ENCODE data around the gene KCNIP2. TPM values are rescaled to one million over a fixed set of nuclear protein-coding genes. Genes with fewer than 3 reads are reported as not detected.

The KCNIP2 gene
- total RNA-seq, 2 experiments from 2014 or later, result 3.5 to 4.5 TPM

DNA sequence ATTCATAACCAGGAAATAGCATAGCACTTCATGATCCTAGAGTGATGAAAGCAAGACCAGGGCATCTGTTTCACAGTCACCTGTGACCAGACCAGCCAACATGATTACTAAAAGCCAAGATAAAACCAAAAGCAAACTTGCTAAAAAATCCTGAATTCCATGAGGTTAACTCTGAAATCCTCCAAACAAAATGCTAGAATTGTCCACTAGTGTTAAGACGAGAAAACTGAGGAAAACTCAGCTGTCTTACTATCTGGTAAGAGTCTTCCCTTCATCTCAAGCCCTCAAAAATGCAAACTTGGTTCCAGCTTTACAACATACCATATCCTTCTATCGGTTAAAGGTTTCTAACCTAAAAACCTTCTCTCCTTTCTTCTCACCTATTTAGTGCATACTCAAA, 59.0 kb downstream of the KCNIP2 start:
- no peaks in the 10 kb centered on the region for H3K27me3 Mint-ChIP-seq
- peaks cover 44% of the 10 kb centered on the region for H3K36me3 Mint-ChIP-seq (ENCODE audit: low read depth)
- POLR2A ChIA-PET, result no interaction called here
- CTCF ChIA-PET, result interaction anchor here (1.1 to 2.8 kb wide), 5 partner anchors 11 to 570 kb away, joined by 3 to 12 read pairs (median 4); partner anchors contain the start of gene FGF8
- H3K9me3 Mint-ChIP-seq, result no peaks in the 10 kb centered on the region
- peak overlapping the region; percentile 97 for H3K27ac Mint-ChIP-seq
- peaks cover 50% of the 10 kb centered on the region for H3K4me1 Mint-ChIP-seq
- no peak for DNase-seq
- H3K4me3 Mint-ChIP-seq, result peak overlapping the region; percentile 100

DNA sequence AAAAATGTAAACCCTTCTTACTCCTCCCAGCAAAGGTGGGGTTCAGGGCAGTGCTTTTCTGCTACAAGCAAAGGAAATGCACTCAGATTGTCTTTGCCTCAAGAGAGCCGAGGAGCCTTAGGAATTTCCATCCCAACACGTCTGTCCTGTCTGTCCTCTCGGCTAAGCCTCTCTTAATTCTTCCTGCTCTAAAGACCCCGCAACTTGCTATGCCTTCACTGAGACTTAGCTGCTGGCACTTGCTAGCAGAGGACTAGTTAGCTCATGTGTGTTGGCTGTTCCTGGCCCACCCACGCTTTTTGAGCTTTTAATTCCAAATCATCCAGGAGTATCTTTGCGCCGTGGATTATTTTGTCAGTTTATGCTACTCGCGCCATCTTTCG, 59.9 kb downstream of the KCNIP2 start:
- Mint-ChIP-seq H3K36me3 (ENCODE audit: low read depth) (peaks cover 38% of the 10 kb centered on the region), H3K4me1 (peaks cover 57% of the 10 kb centered on the region), H3K27ac (peak overlapping the region; percentile 97), H3K27me3 (peaks cover 7% of the 10 kb centered on the region), H3K9me3 (no peaks in the 10 kb centered on the region), H3K4me3 (peak overlapping the region; percentile 100)
- ChIA-PET POLR2A (interaction anchor here (0.6 kb wide), 1 partner anchor 406 kb away, joined by 5 read pairs; no protein-coding TSS in a partner anchor), CTCF (interaction anchor here (0.8 to 4.7 kb wide), 9 partner anchors 10 to 569 kb away, joined by 3 to 30 read pairs (median 3); partner anchors contain the start of gene FGF8)
- DNase-seq, result no peak

DNA sequence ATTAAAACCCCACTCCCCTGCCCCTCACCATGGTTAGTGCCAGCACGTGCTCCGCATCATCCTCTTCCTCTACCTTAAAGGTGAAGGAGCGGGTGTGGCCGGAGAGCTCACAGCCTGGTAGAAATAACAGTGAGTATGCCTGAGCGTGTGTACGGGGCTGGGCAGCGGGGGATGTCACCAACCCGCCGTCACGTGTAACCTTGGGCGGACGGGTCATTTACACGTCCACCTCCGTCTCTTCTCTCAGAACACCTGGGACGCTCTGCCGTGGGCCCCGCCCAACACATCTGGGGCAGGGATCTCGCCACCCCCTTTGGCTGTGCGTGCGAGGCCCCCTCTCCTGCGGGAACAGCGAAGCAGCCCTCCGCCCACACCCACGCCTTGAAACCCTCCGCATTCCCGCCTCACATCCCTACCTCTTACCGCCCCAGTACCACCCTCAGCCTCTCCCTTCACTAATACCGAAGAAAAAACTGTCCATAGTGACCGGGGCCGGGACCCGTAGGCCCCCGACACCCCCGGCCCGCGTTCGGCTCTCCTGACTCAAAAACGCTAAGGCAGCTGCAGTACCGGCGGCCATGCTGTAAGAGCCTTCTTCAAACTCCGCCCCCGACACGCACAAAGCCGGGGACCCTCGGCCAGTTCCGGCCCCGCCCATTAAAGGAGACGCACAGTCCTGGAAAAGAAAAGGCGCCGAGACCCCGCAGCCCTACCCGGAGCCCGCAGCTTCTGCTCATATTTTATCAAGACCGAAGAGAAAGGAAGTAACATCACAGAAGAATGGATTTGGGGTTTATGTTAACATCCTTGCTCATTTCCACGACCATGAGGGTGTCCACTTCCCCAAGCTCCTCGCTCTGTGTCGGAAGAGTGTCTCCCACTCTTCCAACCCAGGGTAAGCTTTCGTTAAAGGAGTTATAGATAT, 60.5 kb downstream of the KCNIP2 start, which contains the start of gene NPM3:
Gene NPM3, minus strand, starts transcription at position 636 of the 925 bp plus-strand sequence. Its CDS starts 56 bp downstream, at position 580.
- Mint-ChIP-seq H3K36me3 (ENCODE audit: low read depth) (peaks cover 38% of the 10 kb centered on the region), H3K9me3 (no peaks in the 10 kb centered on the region), H3K4me1 (peaks cover 59% of the 10 kb centered on the region), H3K4me3 (peak within 1 kb of the TSS; percentile 100), H3K27me3 (peaks cover 12% of the 10 kb centered on the region), H3K27ac (peak within 1 kb of the TSS; percentile 97)
- ChIA-PET CTCF (interaction anchor here (0.8 to 4.7 kb wide), 11 partner anchors 9 to 290 kb away, joined by 3 to 30 read pairs (median 3); partner anchors contain the start of genes FGF8 and OGA), POLR2A (interaction anchor here (0.6 kb wide), 1 partner anchor 407 kb away, joined by 5 read pairs; no protein-coding TSS in a partner anchor)
- DNase-seq, result peak; percentile 89

DNA sequence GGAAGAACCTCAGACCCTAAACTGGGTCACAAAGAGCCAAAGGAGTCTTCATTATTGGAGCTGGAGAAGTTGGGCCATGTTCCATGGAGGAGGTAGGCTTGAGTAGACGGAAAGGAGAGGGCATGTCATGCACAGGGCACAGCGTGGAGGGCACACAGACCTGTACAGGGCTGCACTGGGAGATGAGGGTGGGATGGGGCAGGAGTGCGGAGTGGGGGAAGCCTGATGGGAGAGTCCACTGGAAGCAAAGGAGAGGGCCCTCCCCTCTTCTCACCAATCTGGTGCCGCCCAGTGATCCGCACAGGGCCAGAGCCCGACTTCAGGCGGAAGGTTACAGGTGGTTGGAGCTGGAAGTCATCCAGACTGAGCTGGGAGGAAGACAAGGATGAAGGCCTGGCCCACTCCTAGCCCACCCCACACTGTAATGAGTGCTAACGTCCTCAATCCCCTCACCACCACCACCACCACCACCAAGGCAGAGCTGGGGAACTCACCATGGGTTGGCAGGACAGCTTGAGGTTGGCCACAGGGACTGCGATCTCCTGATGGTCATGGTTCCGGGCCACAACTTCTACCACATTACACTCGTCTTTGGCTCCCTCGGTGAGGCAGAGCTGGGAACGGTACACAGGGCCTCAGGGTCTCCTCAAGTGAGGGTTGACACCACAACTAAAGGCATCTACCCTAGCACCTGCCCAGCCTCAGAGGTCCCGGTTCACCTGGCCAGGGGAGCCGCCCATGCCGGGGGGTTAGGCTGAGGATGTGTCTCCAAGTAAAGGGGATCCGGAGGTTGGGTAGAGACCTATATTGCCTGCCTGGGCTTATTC, 61.4 kb downstream of the KCNIP2 start:
- H3K27ac Mint-ChIP-seq, result peak overlapping the region; percentile 97
- peaks cover 34% of the 10 kb centered on the region for H3K36me3 Mint-ChIP-seq (ENCODE audit: low read depth)
- DNase-seq, result no peak
- peaks cover 60% of the 10 kb centered on the region for H3K4me1 Mint-ChIP-seq
- POLR2A ChIA-PET, result interaction anchor here (1.6 kb wide), 1 partner anchor 194 kb away, joined by 4 read pairs; the partner anchor contains the start of genes DPCD and POLL
- CTCF ChIA-PET, result interaction anchor here (0.5 to 4.7 kb wide), 10 partner anchors 8 to 930 kb away, joined by 3 to 30 read pairs (median 4); partner anchors contain the start of genes FGF8 and OGA
- H3K27me3 Mint-ChIP-seq, result peaks cover 20% of the 10 kb centered on the region
- peak overlapping the region; percentile 100 for H3K4me3 Mint-ChIP-seq
- no peaks in the 10 kb centered on the region for H3K9me3 Mint-ChIP-seq

DNA sequence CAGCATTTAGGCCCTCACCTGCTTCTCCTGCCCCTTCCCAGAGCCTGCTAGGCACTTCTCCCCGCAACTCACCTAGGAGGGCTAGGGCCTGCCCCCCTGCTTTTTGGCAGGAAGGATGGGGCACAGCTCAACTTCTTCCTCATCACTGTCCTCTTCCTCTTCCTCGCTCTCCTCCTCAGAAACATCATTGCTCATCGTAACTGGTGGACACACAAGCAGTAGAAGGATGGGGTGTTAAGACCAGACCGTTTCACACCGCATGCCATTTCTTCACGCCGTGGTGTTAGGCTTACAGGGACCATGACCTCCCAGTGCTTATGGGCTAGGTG, 62.0 kb downstream of the KCNIP2 start:
- Mint-ChIP-seq H3K4me1 (peaks cover 62% of the 10 kb centered on the region), H3K27ac (peak overlapping the region; percentile 57), H3K27me3 (peaks cover 26% of the 10 kb centered on the region), H3K36me3 (ENCODE audit: low read depth) (peaks cover 32% of the 10 kb centered on the region), H3K9me3 (no peaks in the 10 kb centered on the region), H3K4me3 (peak overlapping the region; percentile 100)
- CTCF ChIA-PET, result interaction anchor here (0.5 to 4.7 kb wide), 28 partner anchors 8 to 498 kb away, joined by 3 to 30 read pairs (median 4); partner anchors contain the start of gene OGA
- no peak for DNase-seq
- POLR2A ChIA-PET, result interaction anchor here (1.6 kb wide), 1 partner anchor 194 kb away, joined by 4 read pairs; the partner anchor contains the start of genes DPCD and POLL

DNA sequence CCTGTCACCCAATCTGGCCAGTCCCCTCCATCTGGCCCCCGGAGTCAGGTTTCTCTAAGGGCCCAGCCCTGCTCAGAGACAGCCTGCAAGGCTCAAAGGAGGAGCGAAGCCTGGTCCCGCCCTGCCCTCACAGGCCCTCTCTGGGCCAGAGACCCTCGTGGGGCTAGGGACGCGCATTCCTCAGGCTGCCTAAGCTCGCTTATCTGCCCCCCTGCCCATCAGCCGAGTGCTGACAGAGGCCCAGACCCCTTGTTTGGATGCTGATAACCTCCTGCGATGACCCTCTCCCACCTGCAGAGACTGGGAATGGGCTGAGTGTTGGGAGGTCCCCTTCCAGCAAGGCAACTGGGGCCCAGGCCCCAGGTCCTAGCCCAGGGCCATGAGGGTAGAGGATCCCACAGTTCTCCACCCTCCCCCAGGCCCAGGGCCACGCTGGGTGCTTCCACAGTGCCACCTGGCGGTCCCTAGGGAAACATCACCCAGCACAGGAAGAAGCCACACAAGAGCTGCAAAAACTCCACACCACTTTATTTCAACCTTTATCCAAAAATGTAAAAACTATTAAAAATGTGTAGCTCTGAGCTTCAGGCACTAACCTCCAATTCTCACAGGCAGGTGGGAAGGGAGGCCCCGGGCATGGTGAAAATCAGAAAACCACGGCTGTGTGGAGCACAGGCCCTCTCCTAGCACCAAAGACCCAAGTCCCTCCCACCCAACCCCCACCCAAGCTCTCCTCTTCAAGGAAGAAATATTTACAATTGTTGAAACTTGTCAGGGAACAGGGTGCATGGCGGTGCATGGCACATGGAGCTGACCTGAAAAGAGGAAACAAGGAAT, 62.6 kb downstream of the KCNIP2 start:
- Mint-ChIP-seq H3K27me3 (peaks cover 27% of the 10 kb centered on the region), H3K4me3 (peak overlapping the region; percentile 19), H3K4me1 (peaks cover 60% of the 10 kb centered on the region), H3K36me3 (ENCODE audit: low read depth) (peaks cover 28% of the 10 kb centered on the region), H3K9me3 (no peaks in the 10 kb centered on the region), H3K27ac (no peak overlapping the region)
- ChIA-PET CTCF (interaction anchor here (0.5 to 4.7 kb wide), 29 partner anchors 9 to 568 kb away, joined by 3 to 30 read pairs (median 4); partner anchors contain the start of gene OGA), POLR2A (interaction anchor here (1.6 kb wide), 1 partner anchor 193 kb away, joined by 4 read pairs; the partner anchor contains the start of genes DPCD and POLL)
- peak; percentile 75 for DNase-seq

DNA sequence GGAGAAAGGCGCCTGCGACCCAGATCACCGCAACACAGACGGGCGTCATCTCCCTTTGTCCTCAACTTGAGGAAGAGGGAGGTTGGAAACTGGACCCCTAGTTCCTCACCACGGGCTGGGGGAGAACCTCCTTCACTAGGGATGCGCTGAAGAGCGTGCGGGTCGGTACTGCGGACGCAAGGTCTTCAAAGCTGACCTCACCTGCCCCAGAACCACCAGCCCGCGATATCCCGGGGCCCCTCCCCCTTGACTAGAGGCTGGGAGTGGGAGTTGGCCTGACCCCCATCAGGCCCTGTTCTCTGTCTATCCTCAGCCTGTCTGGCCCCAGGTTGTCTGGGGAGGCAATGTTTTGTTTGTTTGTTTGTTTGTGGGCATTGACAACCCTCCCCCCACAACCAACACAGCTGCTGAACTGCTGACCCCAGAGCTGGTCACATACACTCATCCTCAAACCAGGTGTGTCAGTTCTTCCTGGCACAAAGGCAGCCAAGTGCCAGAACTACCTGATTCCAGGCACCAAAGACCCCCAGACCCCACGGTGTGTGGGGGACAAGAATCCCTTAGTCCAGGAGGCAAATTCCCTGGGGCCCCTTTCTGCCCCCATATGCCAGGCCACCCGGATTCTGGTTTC, 63.3 kb downstream of the KCNIP2 start:
- POLR2A ChIA-PET, result no interaction called here
- Mint-ChIP-seq H3K9me3 (no peaks in the 10 kb centered on the region), H3K4me1 (peaks cover 60% of the 10 kb centered on the region), H3K36me3 (ENCODE audit: low read depth) (peaks cover 22% of the 10 kb centered on the region), H3K4me3 (peak overlapping the region; percentile 65), H3K27ac (no peak overlapping the region), H3K27me3 (peaks cover 28% of the 10 kb centered on the region)
- CTCF ChIA-PET, result interaction anchor here (0.5 to 4.7 kb wide), 12 partner anchors 9 to 567 kb away, joined by 3 to 30 read pairs (median 5); no protein-coding TSS in a partner anchor
- no peak for DNase-seq

DNA sequence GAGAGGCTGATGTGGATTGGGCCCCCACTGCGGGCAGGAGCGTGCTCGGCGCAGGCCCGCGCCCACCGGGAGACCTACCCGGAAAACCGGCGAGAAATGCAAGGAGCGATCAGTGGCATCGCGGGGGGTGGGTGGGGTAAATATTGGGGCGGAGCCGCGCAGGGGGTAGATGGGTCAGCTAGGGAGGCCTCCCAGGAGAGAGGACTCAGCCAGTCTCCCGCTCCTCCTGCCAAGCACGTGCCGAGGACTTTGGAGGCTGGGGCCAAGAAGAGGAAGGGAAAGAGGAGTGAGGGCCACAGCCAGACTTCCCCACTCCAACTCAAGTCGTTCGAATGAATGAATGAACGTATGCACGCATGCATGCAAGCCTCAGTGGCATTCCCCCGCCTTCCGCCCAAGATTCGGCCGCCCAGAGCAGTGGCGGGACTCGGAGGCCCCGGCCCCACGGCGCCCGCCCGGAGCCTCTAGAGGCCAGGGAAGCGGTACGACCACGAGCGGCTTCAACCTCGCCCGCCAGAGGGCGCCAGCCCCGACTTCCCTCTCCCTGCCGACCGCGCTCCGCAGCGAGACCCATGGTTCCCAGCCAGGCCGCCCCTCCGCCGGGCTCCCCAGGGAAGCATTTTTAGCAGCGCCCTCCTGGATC, 63.9 kb downstream of the KCNIP2 start:
- POLR2A ChIA-PET, result no interaction called here
- H3K27ac Mint-ChIP-seq, result no peak overlapping the region
- H3K27me3 Mint-ChIP-seq, result peaks cover 34% of the 10 kb centered on the region
- H3K9me3 Mint-ChIP-seq, result no peaks in the 10 kb centered on the region
- CTCF ChIA-PET, result interaction anchor here (0.7 to 4.7 kb wide), 7 partner anchors 16 to 687 kb away, joined by 4 to 30 read pairs (median 6); no protein-coding TSS in a partner anchor
- H3K4me1 Mint-ChIP-seq, result peaks cover 59% of the 10 kb centered on the region
- H3K4me3 Mint-ChIP-seq, result peak overlapping the region; percentile 65
- DNase-seq, result peak; percentile 84
- peaks cover 16% of the 10 kb centered on the region for H3K36me3 Mint-ChIP-seq (ENCODE audit: low read depth)

DNA sequence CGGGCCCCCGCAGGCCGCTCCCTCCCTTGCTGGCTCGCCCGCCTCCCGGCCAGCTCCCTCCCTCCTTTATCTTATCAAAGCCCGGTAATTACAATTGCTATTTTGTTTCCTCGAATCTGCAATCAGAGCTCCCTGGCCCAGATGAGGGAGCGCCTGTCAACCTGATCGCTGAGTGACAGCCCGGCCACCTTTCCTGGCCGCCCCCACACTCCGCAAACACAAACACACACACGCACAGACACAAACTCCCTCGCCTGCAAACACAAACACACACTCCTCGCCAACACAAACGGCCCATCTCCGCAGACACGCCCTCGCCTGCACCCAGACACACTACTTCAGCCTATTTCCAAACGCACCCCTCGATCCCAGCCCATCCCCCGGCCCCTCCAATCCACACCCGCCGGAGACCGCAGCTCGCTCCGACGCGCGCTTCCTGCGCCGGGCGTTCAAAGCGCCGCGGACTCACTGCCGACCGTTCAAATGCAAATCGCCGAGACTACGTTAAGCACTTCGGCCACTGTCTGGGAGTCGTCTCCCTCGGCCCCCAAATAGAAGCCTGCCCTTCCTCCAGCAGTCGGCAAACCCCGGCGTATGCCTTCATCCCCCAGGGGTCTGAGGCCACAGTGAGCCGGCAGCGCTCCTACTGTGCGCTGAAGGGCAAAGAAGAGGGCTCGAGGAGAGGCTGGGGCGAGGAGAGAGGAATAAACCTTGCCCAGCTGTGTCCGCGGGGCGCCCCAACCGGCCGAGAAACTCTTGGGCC, 64.6 kb downstream of the KCNIP2 start:
- ChIA-PET POLR2A (no interaction called here), CTCF (interaction anchor here (0.6 to 1.2 kb wide), 4 partner anchors 58 to 686 kb away, joined by 3 to 6 read pairs (median 5); no protein-coding TSS in a partner anchor)
- H3K27me3 Mint-ChIP-seq, result peaks cover 41% of the 10 kb centered on the region
- H3K27ac Mint-ChIP-seq, result peak overlapping the region; percentile 76
- peaks cover 10% of the 10 kb centered on the region for H3K36me3 Mint-ChIP-seq (ENCODE audit: low read depth)
- H3K9me3 Mint-ChIP-seq, result no peaks in the 10 kb centered on the region
- peak overlapping the region; percentile 65 for H3K4me3 Mint-ChIP-seq
- peaks cover 53% of the 10 kb centered on the region for H3K4me1 Mint-ChIP-seq
- no peak for DNase-seq

DNA sequence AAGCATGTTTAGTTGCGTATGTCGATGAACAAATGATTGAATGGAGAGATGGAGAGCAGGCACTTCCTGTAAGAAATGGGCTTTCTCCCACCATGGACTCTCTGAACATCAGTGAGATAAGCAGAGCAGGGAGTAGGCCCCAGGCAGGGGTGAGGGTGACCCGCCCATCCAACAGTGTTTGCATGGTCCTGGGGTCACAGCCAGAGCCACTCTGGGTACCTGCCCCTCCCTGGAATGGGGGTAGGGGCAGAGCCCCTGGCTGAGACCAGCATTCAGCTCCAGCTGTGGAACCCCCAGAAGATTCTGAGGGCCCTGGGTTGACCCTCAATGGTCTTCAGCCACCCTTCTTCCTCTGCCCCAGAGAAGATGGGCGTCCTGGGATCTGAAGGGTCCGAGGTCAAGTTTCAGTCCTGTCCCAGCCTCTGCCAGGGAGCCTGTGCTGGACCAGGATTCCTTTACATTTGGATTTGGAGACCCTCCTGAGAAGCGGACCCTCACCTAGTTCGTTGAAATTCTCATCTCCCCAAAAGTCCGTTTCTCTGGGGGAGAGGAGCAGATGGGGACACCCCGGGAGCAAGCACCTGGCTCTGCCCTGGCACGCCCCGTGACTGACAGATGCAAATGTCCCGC, 65.3 kb downstream of the KCNIP2 start:
- Mint-ChIP-seq H3K9me3 (no peaks in the 10 kb centered on the region), H3K4me1 (peaks cover 53% of the 10 kb centered on the region), H3K4me3 (no peak overlapping the region), H3K27ac (no peak overlapping the region), H3K27me3 (peaks cover 48% of the 10 kb centered on the region), H3K36me3 (ENCODE audit: low read depth) (peaks cover 5% of the 10 kb centered on the region)
- ChIA-PET POLR2A (no interaction called here), CTCF (interaction anchor here (0.6 to 1.2 kb wide), 3 partner anchors 59 to 269 kb away, joined by 3 to 6 read pairs (median 4); no protein-coding TSS in a partner anchor)
- no peak for DNase-seq
